SK-N-SH (cell line): ENCODE results near the gene RPS6KA5.

ENCODE experiments used
- CTCF ChIP-seq: fragments of 200-600 bp; sonication (generic); IDR thresholded peaks from 2 replicates; pipeline ENCODE4 v1.6.1; 2017; ENCODE audit warnings: antibody characterized with exemption, mild to moderate bottlenecking, moderate library complexity
- SIN3A ChIP-seq: IDR thresholded peaks from 2 replicates; pipeline ENCODE4 v1.6.1; 2012; ENCODE audit warnings: low read depth, mild to moderate bottlenecking, low read length, moderate library complexity, borderline replicate concordance
- TCF12 ChIP-seq: IDR thresholded peaks from 2 replicates; pipeline ENCODE4 v1.4.0; 2012

GRCh38 chr14:91082282-91082681 is 21.8 kb upstream of the RPS6KA5 start:
- TF ChIP-seq TCF12 (no peak), SIN3A (no peak), CTCF (no peak)
